Measurements from ENCODE around the gene ERFE. TPM values are rescaled to one million over a fixed set of nuclear protein-coding genes. Genes with fewer than 3 reads are reported as not detected.

ERFE gene
- total RNA-seq, 1 donor from 2014 or later = 1.2 TPM

GRCh38 chr2:238141541-238142318 is 17.0 kb upstream of the ERFE start:
- TF ChIP-seq CTCF (IDR thresholded peaks at IDR 0.05) = no peak
- no peak overlapping the region for H3K27ac Mint-ChIP-seq (ENCODE audit: unreplicated experiment)
- DNase-seq (ENCODE audit: extremely low spot score, unreplicated experiment) = no peak
- no peaks in the 10 kb centered on the region for H3K27me3 Mint-ChIP-seq (ENCODE audit: unreplicated experiment)
- peaks cover 24% of the 10 kb centered on the region for H3K4me1 Mint-ChIP-seq (ENCODE audit: unreplicated experiment)
- H3K4me3 Mint-ChIP-seq (ENCODE audit: unreplicated experiment) = no peak overlapping the region
- H3K9me3 Mint-ChIP-seq (ENCODE audit: unreplicated experiment) = no peaks in the 10 kb centered on the region
- H3K36me3 Mint-ChIP-seq (ENCODE audit: unreplicated experiment) = no peaks in the 10 kb centered on the region

GRCh38 chr2:238142382-238143205 is 16.2 kb upstream of the ERFE start:
- Mint-ChIP-seq H3K36me3 (ENCODE audit: unreplicated experiment) (no peaks in the 10 kb centered on the region), H3K27ac (ENCODE audit: unreplicated experiment) (no peak overlapping the region)

GRCh38 chr2:238143239-238143951 is 15.4 kb upstream of the ERFE start:
- Mint-ChIP-seq H3K36me3 (ENCODE audit: unreplicated experiment) (no peaks in the 10 kb centered on the region), H3K27ac (ENCODE audit: unreplicated experiment) (no peak overlapping the region), H3K27me3 (ENCODE audit: unreplicated experiment) (no peaks in the 10 kb centered on the region), H3K4me3 (ENCODE audit: unreplicated experiment) (no peak overlapping the region), H3K9me3 (ENCODE audit: unreplicated experiment) (no peaks in the 10 kb centered on the region), H3K4me1 (ENCODE audit: unreplicated experiment) (peaks cover 20% of the 10 kb centered on the region)
- no peak for DNase-seq (ENCODE audit: extremely low spot score, unreplicated experiment)
- no peak for TF ChIP-seq CTCF (IDR thresholded peaks at IDR 0.05)

More at GRCh38 chr2:238142382-238143205, 16.2 kb upstream of the ERFE start:
- DNase-seq (ENCODE audit: extremely low spot score, unreplicated experiment) = no peak
- H3K27me3 Mint-ChIP-seq (ENCODE audit: unreplicated experiment) = no peaks in the 10 kb centered on the region
- H3K9me3 Mint-ChIP-seq (ENCODE audit: unreplicated experiment) = no peaks in the 10 kb centered on the region
- H3K4me1 Mint-ChIP-seq (ENCODE audit: unreplicated experiment) = peaks cover 24% of the 10 kb centered on the region
- TF ChIP-seq CTCF (IDR thresholded peaks at IDR 0.05) = no peak
- H3K4me3 Mint-ChIP-seq (ENCODE audit: unreplicated experiment) = no peak overlapping the region

GRCh38 chr2:238144262-238144661 is 14.5 kb upstream of the ERFE start:
- H3K4me1 Mint-ChIP-seq (ENCODE audit: unreplicated experiment) = peaks cover 16% of the 10 kb centered on the region
- H3K27me3 Mint-ChIP-seq (ENCODE audit: unreplicated experiment) = no peaks in the 10 kb centered on the region
- H3K36me3 Mint-ChIP-seq (ENCODE audit: unreplicated experiment) = no peaks in the 10 kb centered on the region
- TF ChIP-seq CTCF (IDR thresholded peaks at IDR 0.05) = no peak
- H3K9me3 Mint-ChIP-seq (ENCODE audit: unreplicated experiment) = no peaks in the 10 kb centered on the region
- DNase-seq (ENCODE audit: extremely low spot score, unreplicated experiment) = no peak
- H3K27ac Mint-ChIP-seq (ENCODE audit: unreplicated experiment) = no peak overlapping the region
- no peak overlapping the region for H3K4me3 Mint-ChIP-seq (ENCODE audit: unreplicated experiment)

All from osteocyte (in vitro differentiated cells).